SH-SY5Y (cell line): Measurements from ENCODE around the gene LRIT2.

Experiments used
- GATA2 ChIP-seq: IDR thresholded peaks from 2 replicates; pipeline ENCODE4 v1.6.1; 2011; ENCODE audit warnings: mild to moderate bottlenecking, low read depth, low read length
- GATA3 ChIP-seq: IDR thresholded peaks from 2 replicates; pipeline ENCODE4 v1.6.1; 2011; ENCODE audit warnings: low read depth, mild to moderate bottlenecking, low read length, moderate library complexity

DNA sequence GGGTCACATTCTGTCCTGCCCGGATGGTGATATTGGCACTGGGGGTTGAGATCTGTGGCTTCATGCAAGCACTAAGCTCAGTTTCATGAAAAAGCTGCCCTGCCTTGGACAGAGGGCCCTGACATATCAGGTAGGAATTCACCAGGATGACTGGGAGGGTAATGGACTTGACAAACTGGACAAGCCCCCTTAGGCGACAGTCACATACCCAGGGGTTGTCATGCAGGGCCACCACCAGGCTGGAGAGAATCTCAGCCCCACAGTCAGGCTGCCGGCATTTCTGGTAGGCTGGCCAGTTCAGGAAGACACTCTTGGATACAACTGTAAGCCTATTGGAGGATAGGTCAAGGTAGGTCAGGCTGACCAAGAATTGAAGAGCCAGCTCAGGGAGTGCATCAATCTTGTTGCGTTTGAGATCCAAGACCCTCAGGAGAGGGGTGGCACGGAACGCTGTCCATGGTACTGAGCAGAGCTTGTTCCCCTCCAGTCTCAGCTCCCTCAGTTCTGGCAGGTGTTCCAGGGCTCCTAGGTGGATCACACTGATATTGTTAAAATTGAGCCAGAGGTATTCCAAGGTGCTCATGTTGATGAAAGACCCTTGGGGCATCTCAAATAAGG, 824 bp downstream of the LRIT2 start:
- TF ChIP-seq GATA3 (no peak), GATA2 (no peak)
